A549 (cell line): Measurements from ENCODE around the gene APOC3. TPM values are rescaled to one million over a fixed set of nuclear protein-coding genes. Genes with fewer than 3 reads are reported as not detected.

ENCODE experiments used
- ATAC-seq, 2 experiments: fragments of 200-7000 bp in 1 of 2; fragments of >200 bp in 1 of 2; cut with Nextera tagmentation in 1 of 2; cut with Tn5 transposase in 1 of 2; 3 replicates each; pipeline versions ENCODE4 v1.8.0 to v1.9.1; 2018 to 2020; ENCODE audit warnings: mild to moderate bottlenecking in 1 of 2, moderate library complexity in 1 of 2
- CTCF ChIA-PET: fragments of 300-600 bp; sonication (Branson Sonifier 250); formaldehyde crosslinking; extraction: SDS; loops from one replicate; lab custom pipeline; 2021; ENCODE audit warnings: antibody characterized with exemption, inconsistent platforms; lab: Yijun Ruan, JAX
- POLR2A ChIA-PET: fragments of 350-600 bp; formaldehyde crosslinking; extraction: SDS; loops from one replicate; lab custom pipeline; 2021; ENCODE audit warnings: antibody characterized with exemption, inconsistent platforms; lab: Yijun Ruan, JAX
- DNase-seq, 2 experiments: peaks; one replicate each; pipeline versions ENCODE4 v3.0.0 to v3.0.0-alpha.2; 2011 to 2016; ENCODE audit warnings: low read depth in 1 of 2, low spot score in 1 of 2
- FAIRE-seq: peaks from 2 replicates; lab custom pipeline; 2011; peaks lifted over from hg19 to GRCh38; lab: Jason Lieb, UNC
- H3K27ac ChIP-seq, 2 experiments: fragments of >200 bp; sonication (Bioruptor Twin); formaldehyde crosslinking; 3 replicates each; pipeline ENCODE4 v1.5.1; 2016 to 2017
- H3K4me1 ChIP-seq: fragments of >200 bp; sonication (Bioruptor Twin); formaldehyde crosslinking; 3 replicates; pipeline ENCODE4 v1.6.1; 2016
- H3K4me2 ChIP-seq: fragments of >200 bp; sonication (Bioruptor Twin); formaldehyde crosslinking; 3 replicates; pipeline ENCODE4 v1.6.1; 2016
- H3K4me3 ChIP-seq: fragments of >200 bp; sonication (Bioruptor Twin); formaldehyde crosslinking; 3 replicates; pipeline ENCODE4 v1.5.1; 2016
- H3K9me3 ChIP-seq: fragments of >200 bp; sonication (Bioruptor Twin); formaldehyde crosslinking; 3 replicates; pipeline ENCODE4 v1.6.1; 2016
- EHF ChIP-seq: fragments of 250-450 bp; sonication (Bioruptor Pico); IDR thresholded peaks from 2 replicates; pipeline ENCODE4 v1.5.0; 2020; ENCODE audit warnings: mild to moderate bottlenecking
- EP300 ChIP-seq, 2 experiments: fragments of >200 bp; sonication (Bioruptor Twin); formaldehyde crosslinking; IDR thresholded peaks; 2 replicates in 1 of 2; 3 replicates in 1 of 2; pipeline ENCODE4 v1.6.1; 2016 to 2017
- ESRRA ChIP-seq: fragments of 150-350 bp; IDR thresholded peaks from 2 replicates; pipeline ENCODE4 v1.6.1; 2014; ENCODE audit warnings: mild to moderate bottlenecking, low read length, borderline replicate concordance
- HDAC2 ChIP-seq: fragments of 200-600 bp; sonication (generic); IDR thresholded peaks from 2 replicates; pipeline ENCODE4 v1.6.1; 2016
- HOXA7 ChIP-seq: fragments of 250-450 bp; sonication (Bioruptor Pico); IDR thresholded peaks from 2 replicates; pipeline ENCODE4 v1.5.0; 2020; ENCODE audit warnings: mild to moderate bottlenecking, moderate library complexity
- HOXB13 ChIP-seq: fragments of 250-450 bp; sonication (Bioruptor Pico); IDR thresholded peaks from 2 replicates; pipeline ENCODE4 v1.5.0; 2020; ENCODE audit warnings: low read depth, mild to moderate bottlenecking, moderate library complexity
- HOXB5 ChIP-seq: fragments of 250-450 bp; sonication (Bioruptor Pico); IDR thresholded peaks from 2 replicates; pipeline ENCODE4 v1.5.0; 2020; ENCODE audit warnings: mild to moderate bottlenecking, moderate library complexity
- JUN ChIP-seq, 2 experiments: fragments of >200 bp; sonication (Bioruptor Twin); formaldehyde crosslinking; IDR thresholded peaks; 2 replicates in 1 of 2; 3 replicates in 1 of 2; pipeline ENCODE4 v1.6.1; 2016 to 2017
- KDM5A ChIP-seq: fragments of 200-600 bp; sonication (generic); IDR thresholded peaks from 2 replicates; pipeline ENCODE4 v1.6.1; 2016; ENCODE audit warnings: antibody characterized with exemption, mild to moderate bottlenecking
- MAFK ChIP-seq: fragments of 450-650 bp; IDR thresholded peaks from 2 replicates; pipeline ENCODE4 v1.6.1; 2014; ENCODE audit not compliant: partially characterized antibody
- MYC ChIP-seq: IDR thresholded peaks from 2 replicates; pipeline ENCODE4 v1.6.1; 2012; ENCODE audit warnings: mild to moderate bottlenecking, inconsistent platforms, low read length, improper control_type of control experiment, borderline replicate concordance
- NPAS2 ChIP-seq: fragments of 250-450 bp; sonication (Bioruptor Pico); IDR thresholded peaks from 2 replicates; pipeline ENCODE4 v1.8.0; 2022; ENCODE audit warnings: mild to moderate bottlenecking, moderate library complexity, borderline replicate concordance
- NR3C1 ChIP-seq: fragments of >200 bp; sonication (Bioruptor Twin); formaldehyde crosslinking; IDR thresholded peaks from 3 replicates; pipeline ENCODE4 v1.6.1; 2017
- PHF8 ChIP-seq: fragments of 200-600 bp; sonication (generic); IDR thresholded peaks from 2 replicates; pipeline ENCODE4 v1.6.1; 2016; ENCODE audit warnings: low read depth, mild to moderate bottlenecking, antibody characterized with exemption, moderate library complexity, borderline replicate concordance
- RARB ChIP-seq: fragments of 250-450 bp; sonication (Bioruptor Pico); IDR thresholded peaks from 2 replicates; pipeline ENCODE4 v1.8.0; 2021; ENCODE audit warnings: mild to moderate bottlenecking, moderate library complexity
- RFX5 ChIP-seq: fragments of 450-650 bp; IDR thresholded peaks from 2 replicates; pipeline ENCODE4 v1.7.1; 2014; ENCODE audit warnings: antibody characterized with exemption, mild to moderate bottlenecking, moderate library complexity
- SMC3 ChIP-seq: fragments of >200 bp; sonication (Bioruptor Twin); formaldehyde crosslinking; IDR thresholded peaks from 3 replicates; pipeline ENCODE4 v1.6.1; 2018; ENCODE audit warnings: inconsistent platforms
- TP53 ChIP-seq: fragments of 250-450 bp; sonication (Bioruptor Pico); IDR thresholded peaks from 2 replicates; pipeline ENCODE4 v1.5.0; 2021; ENCODE audit warnings: mild to moderate bottlenecking, moderate library complexity
- ZFP36 ChIP-seq: fragments of 450-650 bp; IDR thresholded peaks from 2 replicates; pipeline ENCODE4 v1.6.1; 2014; ENCODE audit warnings: borderline replicate concordance; ENCODE audit not compliant: partially characterized antibody
- ZNF302 ChIP-seq: fragments of 250-450 bp; sonication (Bioruptor Pico); IDR thresholded peaks from 2 replicates; pipeline ENCODE4 v1.9.0; 2021; ENCODE audit warnings: inconsistent platforms, mild to moderate bottlenecking, moderate library complexity
- WGBS: methylation state at CpG from one replicate; pipeline ENCODE4 v1.1.6; 2017; ENCODE audit errors: missing lambda C conversion rate; 5-methylcytosine and 5-hydroxymethylcytosine counted together
- polyA plus RNA-seq, 4 experiments: library from polyadenylated mRNA; depleted of rRNA in 3 of 4; stranded (reverse); fragments of >200 nt; fragmentation: RNase III in 1 of 4; extraction: RNeasy Plus Mini Kit Qiagen cat#74134 plus additional on column Dnase treatment in 1 of 4; gene quantifications; 2 replicates in 3 of 4; 3 replicates in 1 of 4; pipeline ENCODE4 v1.2.3, GENCODE V29; 2011 to 2017
- TF ChIP-seq, protein P1 (sequence below): IDR thresholded peaks from 2 replicates; pipeline ENCODE4 v1.6.1; 2012
- TF ChIP-seq, protein P2 (sequence below): fragments of 150-350 bp; IDR thresholded peaks from 2 replicates; pipeline ENCODE4 v1.6.1; 2014; ENCODE audit warnings: low read depth, mild to moderate bottlenecking, low read length
- TF ChIP-seq, protein P3 (sequence below): fragments of 200-600 bp; sonication (generic); IDR thresholded peaks from 2 replicates; pipeline ENCODE4 v1.6.1; 2016; ENCODE audit warnings: antibody characterized with exemption, mild to moderate bottlenecking, moderate library complexity
- TF ChIP-seq, protein P4 (sequence below): fragments of 450-650 bp; IDR thresholded peaks from 2 replicates; pipeline ENCODE4 v1.6.1; 2014; ENCODE audit warnings: antibody characterized with exemption
- TF ChIP-seq, protein P5 (sequence below): fragments of >200 bp; sonication (Bioruptor Twin); formaldehyde crosslinking; IDR thresholded peaks from 3 replicates; pipeline ENCODE4 v1.5.1; 2016
- TF ChIP-seq, protein P6 (sequence below): IDR thresholded peaks from 2 replicates; pipeline ENCODE4 v1.6.1; 2012; ENCODE audit warnings: low read depth, borderline replicate concordance

APOC3 gene
- polyA plus RNA-seq, 2 of the 4 experiments (the other 2 are of a cell fraction): not detected

DNA sequence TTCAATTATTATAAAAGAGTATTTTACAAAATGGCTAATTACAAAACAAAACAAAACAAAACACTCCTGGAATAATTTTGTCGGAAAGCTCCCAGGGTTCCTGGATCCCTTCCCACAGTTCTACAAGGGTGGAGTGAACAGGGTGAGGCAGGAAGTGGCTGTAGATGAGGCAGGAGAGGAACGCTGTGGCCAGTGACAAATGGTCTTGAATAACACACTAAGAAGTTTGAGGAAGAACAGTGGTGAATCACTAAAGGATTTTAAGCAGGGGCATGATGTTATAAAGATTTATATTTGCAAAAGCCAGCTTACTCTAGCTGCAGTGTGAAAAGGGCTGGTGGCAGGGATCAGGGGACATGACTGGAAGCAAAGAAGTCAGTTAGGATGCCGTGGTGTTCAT, 41.5 kb downstream of the APOC3 start:
- DNase-seq: no peak

DNA sequence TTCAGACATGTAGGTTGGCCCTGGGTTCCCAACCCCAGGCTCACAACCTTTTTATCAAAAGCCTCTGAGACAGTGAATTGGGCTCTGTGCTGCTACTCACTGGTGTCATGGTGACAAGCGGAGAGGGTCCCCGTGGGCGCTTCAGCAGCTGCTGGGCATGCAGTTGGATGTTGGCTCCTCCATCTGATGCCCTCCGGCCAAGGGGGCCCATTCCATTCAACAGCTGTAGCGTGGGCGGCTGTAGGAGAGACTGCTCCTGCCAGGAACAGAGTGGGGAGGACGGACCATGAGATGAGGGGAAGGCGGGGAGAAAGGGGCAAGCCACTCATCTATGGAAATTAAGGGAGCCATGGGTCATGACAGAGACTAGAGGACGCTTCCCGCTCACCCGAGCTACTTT, 43.7 kb downstream of the APOC3 start:
- Histone ChIP-seq H3K4me3 (no peak overlapping the region), H3K9me3 (no peaks in the 10 kb centered on the region), H3K27ac (no peak overlapping the region), H3K4me1 (no peaks in the 10 kb centered on the region), H3K4me2 (no peak overlapping the region)
- TF ChIP-seq NR3C1: no peak
- no peak for TF ChIP-seq KDM5A
- TF ChIP-seq MYC: no peak
- TF ChIP-seq HOXA7 (CRISPR knock-in tag): no peak
- no peak for TF ChIP-seq HOXB5 (CRISPR knock-in tag)
- FAIRE-seq: no peak
- 100% methylated on average over 11 of the region's 11 CpGs for WGBS
- no peak for ATAC-seq
- no peak for DNase-seq
- ChIA-PET CTCF (interaction anchor here (0.9 to 2.3 kb wide), 4 partner anchors 37 to 232 kb away, joined by 3 to 12 read pairs (median 4); no protein-coding TSS in a partner anchor), POLR2A (no interaction called here)

More for the DNA sequence above, 41.5 kb downstream of the APOC3 start:
- no peak overlapping the region for H3K27ac ChIP-seq
- no peak for FAIRE-seq
- TF ChIP-seq KDM5A (no peak), ESRRA (no peak), ZFP36 (no peak), SMC3 (no peak), TP53 (CRISPR knock-in tag) (no peak), RFX5 (no peak), HDAC2 (no peak), NPAS2 (CRISPR knock-in tag) (no peak), RARB (CRISPR knock-in tag) (no peak), HOXB13 (CRISPR knock-in tag) (no peak)
- TF ChIP-seq, protein P1, sequence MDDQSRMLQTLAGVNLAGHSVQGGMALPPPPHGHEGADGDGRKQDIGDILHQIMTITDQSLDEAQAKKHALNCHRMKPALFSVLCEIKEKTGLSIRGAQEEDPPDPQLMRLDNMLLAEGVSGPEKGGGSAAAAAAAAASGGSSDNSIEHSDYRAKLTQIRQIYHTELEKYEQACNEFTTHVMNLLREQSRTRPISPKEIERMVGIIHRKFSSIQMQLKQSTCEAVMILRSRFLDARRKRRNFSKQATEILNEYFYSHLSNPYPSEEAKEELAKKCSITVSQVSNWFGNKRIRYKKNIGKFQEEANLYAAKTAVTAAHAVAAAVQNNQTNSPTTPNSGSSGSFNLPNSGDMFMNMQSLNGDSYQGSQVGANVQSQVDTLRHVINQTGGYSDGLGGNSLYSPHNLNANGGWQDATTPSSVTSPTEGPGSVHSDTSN: no peak
- TF ChIP-seq, protein P2, sequence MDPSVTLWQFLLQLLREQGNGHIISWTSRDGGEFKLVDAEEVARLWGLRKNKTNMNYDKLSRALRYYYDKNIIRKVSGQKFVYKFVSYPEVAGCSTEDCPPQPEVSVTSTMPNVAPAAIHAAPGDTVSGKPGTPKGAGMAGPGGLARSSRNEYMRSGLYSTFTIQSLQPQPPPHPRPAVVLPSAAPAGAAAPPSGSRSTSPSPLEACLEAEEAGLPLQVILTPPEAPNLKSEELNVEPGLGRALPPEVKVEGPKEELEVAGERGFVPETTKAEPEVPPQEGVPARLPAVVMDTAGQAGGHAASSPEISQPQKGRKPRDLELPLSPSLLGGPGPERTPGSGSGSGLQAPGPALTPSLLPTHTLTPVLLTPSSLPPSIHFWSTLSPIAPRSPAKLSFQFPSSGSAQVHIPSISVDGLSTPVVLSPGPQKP: no peak
- TF ChIP-seq, protein P3, sequence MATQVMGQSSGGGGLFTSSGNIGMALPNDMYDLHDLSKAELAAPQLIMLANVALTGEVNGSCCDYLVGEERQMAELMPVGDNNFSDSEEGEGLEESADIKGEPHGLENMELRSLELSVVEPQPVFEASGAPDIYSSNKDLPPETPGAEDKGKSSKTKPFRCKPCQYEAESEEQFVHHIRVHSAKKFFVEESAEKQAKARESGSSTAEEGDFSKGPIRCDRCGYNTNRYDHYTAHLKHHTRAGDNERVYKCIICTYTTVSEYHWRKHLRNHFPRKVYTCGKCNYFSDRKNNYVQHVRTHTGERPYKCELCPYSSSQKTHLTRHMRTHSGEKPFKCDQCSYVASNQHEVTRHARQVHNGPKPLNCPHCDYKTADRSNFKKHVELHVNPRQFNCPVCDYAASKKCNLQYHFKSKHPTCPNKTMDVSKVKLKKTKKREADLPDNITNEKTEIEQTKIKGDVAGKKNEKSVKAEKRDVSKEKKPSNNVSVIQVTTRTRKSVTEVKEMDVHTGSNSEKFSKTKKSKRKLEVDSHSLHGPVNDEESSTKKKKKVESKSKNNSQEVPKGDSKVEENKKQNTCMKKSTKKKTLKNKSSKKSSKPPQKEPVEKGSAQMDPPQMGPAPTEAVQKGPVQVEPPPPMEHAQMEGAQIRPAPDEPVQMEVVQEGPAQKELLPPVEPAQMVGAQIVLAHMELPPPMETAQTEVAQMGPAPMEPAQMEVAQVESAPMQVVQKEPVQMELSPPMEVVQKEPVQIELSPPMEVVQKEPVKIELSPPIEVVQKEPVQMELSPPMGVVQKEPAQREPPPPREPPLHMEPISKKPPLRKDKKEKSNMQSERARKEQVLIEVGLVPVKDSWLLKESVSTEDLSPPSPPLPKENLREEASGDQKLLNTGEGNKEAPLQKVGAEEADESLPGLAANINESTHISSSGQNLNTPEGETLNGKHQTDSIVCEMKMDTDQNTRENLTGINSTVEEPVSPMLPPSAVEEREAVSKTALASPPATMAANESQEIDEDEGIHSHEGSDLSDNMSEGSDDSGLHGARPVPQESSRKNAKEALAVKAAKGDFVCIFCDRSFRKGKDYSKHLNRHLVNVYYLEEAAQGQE: no peak
- ChIA-PET CTCF (interaction anchor here (0.7 to 1.2 kb wide), 2 partner anchors 9 to 80 kb away, joined by 3 to 4 read pairs; partner anchors contain the start of gene APOA5), POLR2A (no interaction called here)
- 73% methylated on average over 3 of the region's 3 CpGs for WGBS
- no peak overlapping the region for H3K4me3 ChIP-seq
- no peak overlapping the region for H3K4me2 ChIP-seq
- no peaks in the 10 kb centered on the region for H3K9me3 ChIP-seq
- H3K4me1 ChIP-seq: no peaks in the 10 kb centered on the region
- no peak for ATAC-seq

DNA sequence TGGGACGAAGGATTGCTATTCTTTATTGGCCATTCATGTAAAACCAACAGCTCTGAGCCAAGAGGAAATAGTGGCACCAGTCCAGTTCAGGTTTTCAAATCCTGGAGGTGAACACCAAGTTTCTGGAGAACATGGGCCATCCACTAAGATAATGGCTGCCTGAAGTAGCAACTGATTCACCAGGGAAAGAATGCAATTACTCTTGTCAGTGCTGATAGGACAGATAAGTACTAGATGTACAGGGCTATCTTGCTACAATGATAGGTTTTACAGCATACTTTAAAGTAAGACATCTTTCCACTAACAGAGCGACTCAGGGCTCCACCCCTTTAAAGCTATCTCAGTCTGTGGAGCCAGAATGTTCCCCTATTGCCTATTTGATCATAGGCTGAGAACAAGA, 44.5 kb downstream of the APOC3 start:
- 94% methylated on average over 2 of the region's 2 CpGs for WGBS
- Histone ChIP-seq H3K4me2 (no peak overlapping the region), H3K27ac (no peak overlapping the region), H3K9me3 (no peaks in the 10 kb centered on the region), H3K4me1 (no peaks in the 10 kb centered on the region), H3K4me3 (no peak overlapping the region)
- FAIRE-seq (no peak), DNase-seq (no peak), ATAC-seq (no peak)
- ChIA-PET CTCF (interaction anchor here (1.0 to 2.3 kb wide), 4 partner anchors 11 to 232 kb away, joined by 4 to 12 read pairs (median 4); no protein-coding TSS in a partner anchor), POLR2A (no interaction called here)
- TF ChIP-seq EP300 (IDR thresholded peaks at IDR 0.05) (no peak), HOXB13 (CRISPR knock-in tag) (no peak), MAFK (no peak), PHF8 (no peak), ZNF302 (CRISPR knock-in tag) (no peak), TP53 (CRISPR knock-in tag) (no peak), EHF (no peak), JUN (IDR thresholded peaks at IDR 0.05) (no peak), RFX5 (no peak)
- TF ChIP-seq, protein P4, sequence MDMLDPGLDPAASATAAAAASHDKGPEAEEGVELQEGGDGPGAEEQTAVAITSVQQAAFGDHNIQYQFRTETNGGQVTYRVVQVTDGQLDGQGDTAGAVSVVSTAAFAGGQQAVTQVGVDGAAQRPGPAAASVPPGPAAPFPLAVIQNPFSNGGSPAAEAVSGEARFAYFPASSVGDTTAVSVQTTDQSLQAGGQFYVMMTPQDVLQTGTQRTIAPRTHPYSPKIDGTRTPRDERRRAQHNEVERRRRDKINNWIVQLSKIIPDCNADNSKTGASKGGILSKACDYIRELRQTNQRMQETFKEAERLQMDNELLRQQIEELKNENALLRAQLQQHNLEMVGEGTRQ: no peak
- TF ChIP-seq, protein P5, sequence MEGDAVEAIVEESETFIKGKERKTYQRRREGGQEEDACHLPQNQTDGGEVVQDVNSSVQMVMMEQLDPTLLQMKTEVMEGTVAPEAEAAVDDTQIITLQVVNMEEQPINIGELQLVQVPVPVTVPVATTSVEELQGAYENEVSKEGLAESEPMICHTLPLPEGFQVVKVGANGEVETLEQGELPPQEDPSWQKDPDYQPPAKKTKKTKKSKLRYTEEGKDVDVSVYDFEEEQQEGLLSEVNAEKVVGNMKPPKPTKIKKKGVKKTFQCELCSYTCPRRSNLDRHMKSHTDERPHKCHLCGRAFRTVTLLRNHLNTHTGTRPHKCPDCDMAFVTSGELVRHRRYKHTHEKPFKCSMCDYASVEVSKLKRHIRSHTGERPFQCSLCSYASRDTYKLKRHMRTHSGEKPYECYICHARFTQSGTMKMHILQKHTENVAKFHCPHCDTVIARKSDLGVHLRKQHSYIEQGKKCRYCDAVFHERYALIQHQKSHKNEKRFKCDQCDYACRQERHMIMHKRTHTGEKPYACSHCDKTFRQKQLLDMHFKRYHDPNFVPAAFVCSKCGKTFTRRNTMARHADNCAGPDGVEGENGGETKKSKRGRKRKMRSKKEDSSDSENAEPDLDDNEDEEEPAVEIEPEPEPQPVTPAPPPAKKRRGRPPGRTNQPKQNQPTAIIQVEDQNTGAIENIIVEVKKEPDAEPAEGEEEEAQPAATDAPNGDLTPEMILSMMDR: no peak
- TF ChIP-seq, protein P6, sequence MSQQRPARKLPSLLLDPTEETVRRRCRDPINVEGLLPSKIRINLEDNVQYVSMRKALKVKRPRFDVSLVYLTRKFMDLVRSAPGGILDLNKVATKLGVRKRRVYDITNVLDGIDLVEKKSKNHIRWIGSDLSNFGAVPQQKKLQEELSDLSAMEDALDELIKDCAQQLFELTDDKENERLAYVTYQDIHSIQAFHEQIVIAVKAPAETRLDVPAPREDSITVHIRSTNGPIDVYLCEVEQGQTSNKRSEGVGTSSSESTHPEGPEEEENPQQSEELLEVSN: no peak
